HepG2 (cell line): ENCODE measurements around the gene ARL3. TPM values are rescaled to one million over a fixed set of nuclear protein-coding genes. Genes with fewer than 3 reads are reported as not detected.

ENCODE experiments used
- BORCS8-MEF2B ChIP-seq: sonication (generic); formaldehyde crosslinking; IDR thresholded peaks from 2 replicates; pipeline ENCODE4 v1.8.0; 2022; ENCODE audit warnings: mild to moderate bottlenecking, missing genetic modification reagents
- CEBPB ChIP-seq: IDR thresholded peaks from 2 replicates; pipeline ENCODE4 v1.6.1; 2011; ENCODE audit warnings: low read depth, low read length, improper control_type of control experiment, borderline replicate concordance
- CEBPG ChIP-seq: IDR thresholded peaks from 2 replicates; pipeline ENCODE4 v1.6.1; 2016
- HNRNPK ChIP-seq: fragments of 200-400 bp; formaldehyde crosslinking; IDR thresholded peaks from 2 replicates; pipeline ENCODE4 v1.6.1; 2018; ENCODE audit warnings: low read length, low read depth, moderate library complexity, mild to moderate bottlenecking; ENCODE audit not compliant: poor library complexity, severe bottlenecking
- HOXA3 ChIP-seq: sonication (generic); formaldehyde crosslinking; IDR thresholded peaks from 2 replicates; pipeline ENCODE4 v1.5.0; 2020; ENCODE audit warnings: missing genetic modification reagents
- JDP2 ChIP-seq: sonication (generic); formaldehyde crosslinking; IDR thresholded peaks from 2 replicates; pipeline ENCODE4 v1.8.1; 2022; ENCODE audit warnings: missing genetic modification reagents, borderline replicate concordance
- JUND ChIP-seq: sonication (generic); formaldehyde crosslinking; IDR thresholded peaks from 2 replicates; pipeline ENCODE4 v1.8.0; 2022; ENCODE audit warnings: mild to moderate bottlenecking, missing genetic modification reagents
- MAZ ChIP-seq, 2 experiments: sonication (generic) in 1 of 2; formaldehyde crosslinking in 1 of 2; IDR thresholded peaks; 2 replicates each; pipeline versions ENCODE4 v1.5.0 to v1.6.1; 2012 to 2020; ENCODE audit warnings: low read depth in 2 of 2, mild to moderate bottlenecking in 2 of 2, borderline replicate concordance in 1 of 2, improper control_type of control experiment in 1 of 2, low read length in 1 of 2, missing genetic modification reagents in 1 of 2, moderate library complexity in 1 of 2
- SAP130 ChIP-seq: IDR thresholded peaks from 2 replicates; pipeline ENCODE4 v1.6.1; 2016; ENCODE audit warnings: low read depth
- SCMH1 ChIP-seq: sonication (generic); formaldehyde crosslinking; IDR thresholded peaks from 2 replicates; pipeline ENCODE4 v1.9.0; 2021; ENCODE audit warnings: missing genetic modification reagents, mild to moderate bottlenecking, borderline replicate concordance
- SPEN ChIP-seq: sonication (generic); formaldehyde crosslinking; IDR thresholded peaks from 2 replicates; pipeline ENCODE4 v1.5.1; 2020; ENCODE audit warnings: low read depth, mild to moderate bottlenecking, missing genetic modification reagents
- TBX3 ChIP-seq: fragments of 450-650 bp; IDR thresholded peaks from 2 replicates; pipeline ENCODE4 v1.6.1; 2017; ENCODE audit warnings: antibody characterized with exemption, mild to moderate bottlenecking, inconsistent platforms, borderline replicate concordance
- ZBTB26 ChIP-seq: IDR thresholded peaks from 2 replicates; pipeline ENCODE4 v1.6.1; 2016; ENCODE audit warnings: missing compliant biosample characterization, missing genetic modification reagents, borderline replicate concordance
- ZFY ChIP-seq: sonication (generic); formaldehyde crosslinking; IDR thresholded peaks from 2 replicates; pipeline ENCODE4 v1.4.0; 2020; ENCODE audit warnings: missing genetic modification reagents
- ZNF136 ChIP-seq: sonication (generic); formaldehyde crosslinking; IDR thresholded peaks from 2 replicates; pipeline ENCODE4 v1.8.1; 2022; ENCODE audit warnings: low read depth, mild to moderate bottlenecking, moderate library complexity, missing genetic modification reagents
- ZNF235 ChIP-seq: sonication (generic); formaldehyde crosslinking; IDR thresholded peaks from 2 replicates; pipeline ENCODE4 v1.8.1; 2023; ENCODE audit warnings: mild to moderate bottlenecking, missing genetic modification reagents, borderline replicate concordance
- ZNF44 ChIP-seq: sonication (generic); formaldehyde crosslinking; IDR thresholded peaks from 2 replicates; pipeline ENCODE4 v1.5.1; 2020; ENCODE audit warnings: mild to moderate bottlenecking, missing genetic modification reagents
- ZNF547 ChIP-seq: sonication (generic); formaldehyde crosslinking; IDR thresholded peaks from 2 replicates; pipeline ENCODE4 v1.5.1; 2020; ENCODE audit warnings: mild to moderate bottlenecking, missing genetic modification reagents
- ZNF556 ChIP-seq: sonication (generic); formaldehyde crosslinking; IDR thresholded peaks from 2 replicates; pipeline ENCODE4 v1.4.0; 2020; ENCODE audit warnings: mild to moderate bottlenecking, missing genetic modification reagents, borderline replicate concordance
- polyA plus RNA-seq, 8 experiments: library from polyadenylated mRNA; depleted of rRNA in 3 of 8; stranded (reverse) in 7 of 8; unstranded in 1 of 8; fragments of >200 nt; fragmentation: Illumina TruSeq in 4 of 8; extraction: Trizol in 4 of 8; gene quantifications; 2 replicates each; pipeline versions ENCODE4 v1.2.1 to v1.2.3, GENCODE V29; 2011 to 2016; ENCODE audit warnings: low read depth in 4 of 8, missing spikeins in 1 of 8, mixed read lengths in 1 of 8; ENCODE audit not compliant: insufficient read depth in 1 of 8
- total RNA-seq, 5 experiments: library from RNA; depleted of rRNA; stranded (reverse); fragments of >200 nt; fragmentation: Illumina TruSeq; extraction: Trizol; gene quantifications; 2 replicates each; pipeline ENCODE4 v1.2.3, GENCODE V29; 2016; ENCODE audit warnings: low read depth in 1 of 5
- TF ChIP-seq, protein P1 (sequence below): sonication (generic); formaldehyde crosslinking; IDR thresholded peaks from 2 replicates; pipeline ENCODE4; 2020; ENCODE audit warnings: missing genetic modification reagents, mild to moderate bottlenecking, borderline replicate concordance
- TF ChIP-seq, protein P2 (sequence below): sonication (generic); formaldehyde crosslinking; IDR thresholded peaks from 2 replicates; pipeline ENCODE4 v1.4.0; 2020; ENCODE audit warnings: missing genetic modification reagents, borderline replicate concordance

ARL3 gene
- total and polyA plus RNA-seq, 2 of the 13 experiments (the other 11 are each of a cell fraction or from before 2014, with no cell fraction given), result 5.2 to 6.6 TPM

DNA sequence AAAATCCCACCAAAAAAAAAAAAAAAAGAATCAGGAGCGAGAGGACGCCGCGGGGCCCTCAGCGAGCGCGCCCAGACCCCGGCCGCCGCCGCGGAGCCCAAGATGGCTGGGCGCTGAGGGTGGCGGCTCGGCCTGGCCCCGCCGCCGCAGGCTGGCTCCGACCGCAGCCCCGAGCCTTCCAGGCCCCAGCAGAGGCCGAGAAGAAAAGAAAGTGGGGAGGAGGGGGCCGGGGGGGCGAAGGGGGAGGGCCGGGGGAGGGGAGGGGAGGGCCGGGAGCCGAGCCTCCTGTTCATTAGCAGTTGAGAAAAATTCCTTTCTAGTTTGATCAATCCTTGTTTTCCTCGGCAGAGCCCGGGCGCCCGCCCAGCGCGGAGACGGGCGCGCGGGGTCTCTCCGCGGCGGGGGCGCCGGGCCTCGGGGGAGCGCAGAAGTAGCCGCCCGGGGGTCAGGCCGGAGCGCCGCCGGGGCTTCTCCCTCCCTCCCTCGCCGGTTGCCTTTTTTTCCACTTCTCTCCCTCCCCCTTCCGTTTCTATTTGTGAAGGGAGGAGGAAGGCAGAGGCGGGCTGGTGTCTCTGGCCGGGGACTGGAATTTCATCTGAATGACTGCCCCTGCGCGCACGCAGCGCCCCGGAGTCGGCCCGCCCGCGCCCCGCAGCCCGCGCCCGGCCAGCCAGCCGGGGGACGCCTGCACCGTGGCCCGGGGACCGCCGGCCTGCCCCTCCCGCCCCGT, 70.7 kb downstream of the ARL3 start (continued):
- TF ChIP-seq ZBTB26 (CRISPR knock-in tag) (no peak), ZNF235 (CRISPR knock-in tag) (no peak), ZNF556 (CRISPR knock-in tag) (no peak), JUND (CRISPR knock-in tag) (no peak), SPEN (0 out of 2 replicates have a peak, but pooled peaks have one; percentile 1), ZNF136 (CRISPR knock-in tag) (no peak), ZNF547 (no peak), MAZ (IDR thresholded peaks at IDR 0.05; ENCODE audit: borderline replicate concordance, low read depth, low read length) (0 out of 2 replicates have a peak, but pooled peaks have one; percentile 44), MAZ (CRISPR knock-in tag; IDR thresholded peaks at IDR 0.05; ENCODE audit: low read depth) (peak; percentile 4; the same call in 1 of the 2 replicates), CEBPB (no peak), TBX3 (no peak), HNRNPK (peak; percentile 75), CEBPG (CRISPR knock-in tag) (no peak), SAP130 (peak; percentile 19), SCMH1 (CRISPR knock-in tag) (no peak), BORCS8-MEF2B (CRISPR knock-in tag) (no peak), JDP2 (no peak), HOXA3 (CRISPR knock-in tag) (0 out of 2 replicates have a peak, but pooled peaks have one; percentile 1), ZFY (CRISPR knock-in tag) (peak; percentile 25; the same call in 1 of the 2 replicates), ZNF44 (CRISPR knock-in tag) (no peak)
- TF ChIP-seq, protein P1, sequence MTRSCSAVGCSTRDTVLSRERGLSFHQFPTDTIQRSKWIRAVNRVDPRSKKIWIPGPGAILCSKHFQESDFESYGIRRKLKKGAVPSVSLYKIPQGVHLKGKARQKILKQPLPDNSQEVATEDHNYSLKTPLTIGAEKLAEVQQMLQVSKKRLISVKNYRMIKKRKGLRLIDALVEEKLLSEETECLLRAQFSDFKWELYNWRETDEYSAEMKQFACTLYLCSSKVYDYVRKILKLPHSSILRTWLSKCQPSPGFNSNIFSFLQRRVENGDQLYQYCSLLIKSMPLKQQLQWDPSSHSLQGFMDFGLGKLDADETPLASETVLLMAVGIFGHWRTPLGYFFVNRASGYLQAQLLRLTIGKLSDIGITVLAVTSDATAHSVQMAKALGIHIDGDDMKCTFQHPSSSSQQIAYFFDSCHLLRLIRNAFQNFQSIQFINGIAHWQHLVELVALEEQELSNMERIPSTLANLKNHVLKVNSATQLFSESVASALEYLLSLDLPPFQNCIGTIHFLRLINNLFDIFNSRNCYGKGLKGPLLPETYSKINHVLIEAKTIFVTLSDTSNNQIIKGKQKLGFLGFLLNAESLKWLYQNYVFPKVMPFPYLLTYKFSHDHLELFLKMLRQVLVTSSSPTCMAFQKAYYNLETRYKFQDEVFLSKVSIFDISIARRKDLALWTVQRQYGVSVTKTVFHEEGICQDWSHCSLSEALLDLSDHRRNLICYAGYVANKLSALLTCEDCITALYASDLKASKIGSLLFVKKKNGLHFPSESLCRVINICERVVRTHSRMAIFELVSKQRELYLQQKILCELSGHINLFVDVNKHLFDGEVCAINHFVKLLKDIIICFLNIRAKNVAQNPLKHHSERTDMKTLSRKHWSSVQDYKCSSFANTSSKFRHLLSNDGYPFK, result no peak
- TF ChIP-seq, protein P2, sequence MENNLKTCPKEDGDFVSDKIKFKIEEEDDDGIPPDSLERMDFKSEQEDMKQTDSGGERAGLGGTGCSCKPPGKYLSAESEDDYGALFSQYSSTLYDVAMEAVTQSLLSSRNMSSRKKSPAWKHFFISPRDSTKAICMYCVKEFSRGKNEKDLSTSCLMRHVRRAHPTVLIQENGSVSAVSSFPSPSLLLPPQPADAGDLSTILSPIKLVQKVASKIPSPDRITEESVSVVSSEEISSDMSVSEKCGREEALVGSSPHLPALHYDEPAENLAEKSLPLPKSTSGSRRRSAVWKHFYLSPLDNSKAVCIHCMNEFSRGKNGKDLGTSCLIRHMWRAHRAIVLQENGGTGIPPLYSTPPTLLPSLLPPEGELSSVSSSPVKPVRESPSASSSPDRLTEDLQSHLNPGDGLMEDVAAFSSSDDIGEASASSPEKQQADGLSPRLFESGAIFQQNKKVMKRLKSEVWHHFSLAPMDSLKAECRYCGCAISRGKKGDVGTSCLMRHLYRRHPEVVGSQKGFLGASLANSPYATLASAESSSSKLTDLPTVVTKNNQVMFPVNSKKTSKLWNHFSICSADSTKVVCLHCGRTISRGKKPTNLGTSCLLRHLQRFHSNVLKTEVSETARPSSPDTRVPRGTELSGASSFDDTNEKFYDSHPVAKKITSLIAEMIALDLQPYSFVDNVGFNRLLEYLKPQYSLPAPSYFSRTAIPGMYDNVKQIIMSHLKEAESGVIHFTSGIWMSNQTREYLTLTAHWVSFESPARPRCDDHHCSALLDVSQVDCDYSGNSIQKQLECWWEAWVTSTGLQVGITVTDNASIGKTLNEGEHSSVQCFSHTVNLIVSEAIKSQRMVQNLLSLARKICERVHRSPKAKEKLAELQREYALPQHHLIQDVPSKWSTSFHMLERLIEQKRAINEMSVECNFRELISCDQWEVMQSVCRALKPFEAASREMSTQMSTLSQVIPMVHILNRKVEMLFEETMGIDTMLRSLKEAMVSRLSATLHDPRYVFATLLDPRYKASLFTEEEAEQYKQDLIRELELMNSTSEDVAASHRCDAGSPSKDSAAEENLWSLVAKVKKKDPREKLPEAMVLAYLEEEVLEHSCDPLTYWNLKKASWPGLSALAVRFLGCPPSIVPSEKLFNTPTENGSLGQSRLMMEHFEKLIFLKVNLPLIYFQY (CRISPR knock-in tag), result 0 out of 2 replicates have a peak, but pooled peaks have one; percentile 32
